ENCODE data around the gene C3orf80. TPM values are rescaled to one million over a fixed set of nuclear protein-coding genes. Genes with fewer than 3 reads are reported as not detected.
"Not testable (repeated sequence)": the region's sequence is repeated elsewhere in the genome, so short reads cannot be mapped to it uniquely, and the experiment has no call there.

C3orf80 gene
- 0.15 TPM in 1 of 2 replicates, not detected in the other for total RNA-seq (2014; rRNA removed; shearing (Covaris generic))

DNA sequence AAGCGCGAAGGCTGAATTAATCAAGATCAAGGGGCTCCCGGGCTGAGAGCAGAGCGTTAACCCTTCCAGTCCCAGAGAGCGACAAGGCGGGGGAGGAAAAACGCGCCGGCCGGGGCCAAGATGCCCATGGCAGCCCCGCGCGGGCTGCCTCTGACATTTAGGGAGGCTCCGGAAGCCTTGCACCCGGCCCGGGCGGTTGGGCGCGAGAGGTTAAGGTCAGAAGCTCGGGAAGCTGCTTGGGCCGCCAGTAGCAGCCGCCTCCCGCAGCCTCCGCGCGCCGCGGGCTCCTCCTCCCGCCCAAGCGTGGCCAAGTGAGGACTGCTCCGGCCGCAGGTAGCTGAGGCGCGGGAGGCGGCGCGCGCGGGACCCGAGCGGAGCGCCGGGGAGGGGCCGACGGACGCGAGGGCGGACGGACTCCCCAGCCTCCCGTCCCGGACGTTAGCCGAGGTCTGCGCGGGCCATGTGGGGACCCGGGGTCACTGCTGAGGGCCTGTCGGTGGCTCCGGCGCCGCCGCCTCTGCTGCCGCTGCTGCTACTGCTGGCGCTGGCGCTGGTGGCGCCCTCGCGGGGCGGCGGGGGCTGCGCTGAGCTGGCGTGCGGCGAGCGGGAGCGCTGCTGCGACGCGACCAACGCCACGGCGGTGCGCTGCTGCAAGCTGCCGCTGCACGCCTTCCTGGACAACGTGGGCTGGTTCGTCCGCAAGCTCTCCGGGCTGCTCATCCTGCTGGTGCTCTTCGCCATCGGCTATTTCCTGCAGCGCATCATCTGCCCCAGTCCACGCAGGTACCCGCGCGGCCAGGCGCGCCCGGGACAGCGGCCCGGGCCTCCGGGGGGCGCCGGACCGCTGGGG is at the start of gene C3orf80:
TSS of gene C3orf80 (plus strand) at position 247 of the 850 bp plus-strand sequence. CDS start at position 461, 214 bp downstream.
- peak; percentile 52 for DNase-seq (ENCODE audit: low spot score)

DNA sequence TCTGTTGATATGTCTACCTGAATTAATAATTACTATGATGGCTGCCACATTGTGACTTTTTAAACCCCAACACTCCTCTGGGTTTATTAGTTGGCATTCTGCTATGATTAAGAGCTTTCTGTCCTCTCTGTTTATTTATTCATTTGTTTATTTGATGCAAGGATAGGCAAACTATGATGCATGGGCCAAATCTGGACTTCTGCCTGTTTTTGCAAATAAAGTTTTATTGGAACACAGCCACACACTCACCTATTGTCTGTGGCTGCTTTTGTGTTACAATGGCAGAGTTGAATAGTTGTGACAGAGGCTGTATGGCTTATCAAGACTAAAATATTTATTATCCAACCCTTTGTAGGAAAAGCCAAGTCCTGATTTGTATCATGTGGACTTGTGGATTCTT is 48.3 kb upstream of the C3orf80 start:
- DNase-seq (ENCODE audit: low spot score), result no peak

DNA sequence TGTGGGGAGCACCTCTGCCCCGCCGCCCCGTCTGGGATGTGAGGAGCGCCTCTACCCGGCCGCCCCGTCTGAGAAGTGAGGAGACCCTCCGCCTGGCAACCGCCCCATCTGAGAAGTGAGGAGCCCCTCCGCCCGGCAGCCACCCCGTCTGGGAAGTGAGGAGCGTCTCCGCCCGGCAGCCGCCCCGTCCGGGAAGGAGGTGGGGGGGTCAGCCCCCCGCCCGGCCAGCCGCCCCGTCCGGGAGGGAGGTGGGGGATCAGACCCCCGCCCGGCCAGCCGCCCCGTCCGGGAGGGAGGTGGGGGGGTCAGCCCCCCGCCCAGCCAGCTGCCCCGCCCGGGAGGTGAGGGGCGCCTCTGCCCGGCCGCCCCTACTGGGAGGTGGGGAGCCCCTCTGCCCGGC is 46.6 kb upstream of the C3orf80 start:
- DNase-seq (ENCODE audit: low spot score), result not testable (repeated sequence)

DNA sequence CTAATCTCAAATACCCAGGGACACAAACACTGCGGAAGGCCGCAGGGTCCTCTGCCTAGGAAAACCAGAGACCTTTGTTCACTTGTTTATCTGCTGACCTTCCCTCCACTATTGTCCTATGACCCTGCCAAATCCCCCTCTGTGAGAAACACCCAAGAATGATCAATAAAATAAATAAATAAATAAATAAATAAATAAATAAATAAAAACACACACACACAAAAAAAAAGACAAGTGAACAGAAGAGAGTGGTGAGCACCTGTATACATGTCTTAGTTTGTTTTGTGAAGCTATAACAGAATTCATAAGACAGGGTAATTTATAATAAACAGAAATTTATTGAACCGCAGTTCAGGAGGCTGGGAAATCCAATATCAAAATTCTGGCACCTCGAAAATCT is 45.8 kb upstream of the C3orf80 start:
- DNase-seq (ENCODE audit: low spot score), result not testable (repeated sequence)

DNA sequence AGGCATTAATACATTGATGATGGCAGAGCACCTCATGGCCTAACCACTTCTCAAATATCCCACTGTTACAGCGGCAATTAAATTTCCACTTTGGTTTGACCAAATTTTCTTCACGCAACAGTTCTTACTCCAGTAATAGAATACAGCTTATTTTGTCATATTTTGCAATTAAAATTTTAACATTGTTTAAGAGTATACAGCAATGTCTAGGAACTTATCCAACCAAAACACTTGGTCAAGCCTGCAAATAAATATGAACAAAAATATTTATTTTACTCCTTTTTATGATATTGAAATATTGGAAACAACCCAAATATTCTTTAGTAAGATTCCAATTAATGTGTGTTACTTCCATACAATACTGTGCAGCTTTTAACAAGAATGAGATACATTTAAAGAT is 45.3 kb upstream of the C3orf80 start:
- DNase-seq (ENCODE audit: low spot score), result no peak

DNA sequence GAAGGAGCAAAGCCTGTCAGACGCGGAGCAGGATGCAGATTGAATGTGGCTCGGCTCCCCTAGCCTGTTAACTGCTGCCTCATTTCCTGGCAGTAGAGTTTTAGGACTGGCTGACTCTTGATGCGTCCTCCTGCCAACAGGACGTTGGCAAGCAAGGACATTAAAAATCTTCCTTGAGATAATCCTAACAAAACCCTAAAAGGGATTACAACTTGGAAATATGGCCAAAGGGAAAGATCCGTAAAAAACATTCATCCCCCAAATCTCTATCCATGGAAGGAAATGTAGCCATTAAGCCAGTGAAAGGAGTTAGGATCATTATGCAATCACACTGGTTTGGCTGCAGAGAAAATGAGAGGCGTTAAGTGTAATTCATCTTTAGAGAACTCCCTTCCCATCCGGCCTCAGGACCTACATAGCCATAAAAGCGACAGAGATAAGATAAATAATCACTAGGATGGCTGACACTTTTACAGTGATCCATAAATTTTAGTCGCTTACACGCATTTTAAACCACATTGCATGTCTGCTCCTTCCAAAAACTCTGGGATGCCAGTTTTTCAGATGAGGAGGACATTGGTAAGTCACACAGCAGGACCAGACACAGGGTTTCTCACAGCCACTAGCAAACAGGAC is 44.5 kb upstream of the C3orf80 start:
- peak; percentile 38 for DNase-seq (ENCODE audit: low spot score)

DNA sequence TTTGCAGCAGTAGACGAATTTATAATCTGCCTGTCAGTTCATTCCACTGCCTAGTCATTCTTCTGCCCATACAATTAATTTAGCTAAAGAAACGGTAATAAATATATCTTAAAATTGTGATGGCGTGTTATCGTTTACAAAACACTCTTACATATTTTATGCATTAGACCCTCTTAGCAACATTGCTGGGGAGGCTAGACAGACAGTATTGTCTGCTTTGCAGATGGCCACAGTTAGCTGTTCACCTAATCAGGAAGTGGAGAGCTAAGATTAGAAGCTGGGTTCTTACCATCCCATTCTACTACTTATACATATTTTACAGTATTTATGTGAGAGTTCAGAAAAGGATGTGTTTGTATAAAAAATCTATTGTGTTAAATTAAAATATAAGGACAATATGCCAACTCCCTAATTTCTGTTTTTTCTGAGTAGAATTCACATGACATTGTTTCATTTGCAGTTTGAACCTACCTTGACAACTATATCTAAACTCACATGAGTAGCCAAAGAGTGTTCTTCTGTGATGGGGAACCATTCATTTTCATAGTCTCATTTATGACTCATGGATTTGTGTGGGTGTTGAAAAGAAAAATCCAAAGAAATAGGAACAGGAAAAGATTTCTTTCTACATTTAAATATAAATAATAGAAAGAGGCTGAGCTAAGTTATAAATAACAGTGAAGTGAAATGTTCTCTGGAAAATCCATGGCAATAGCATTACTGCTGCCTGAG is 41.7 kb upstream of the C3orf80 start:
- no peak for DNase-seq (ENCODE audit: low spot score)

DNA sequence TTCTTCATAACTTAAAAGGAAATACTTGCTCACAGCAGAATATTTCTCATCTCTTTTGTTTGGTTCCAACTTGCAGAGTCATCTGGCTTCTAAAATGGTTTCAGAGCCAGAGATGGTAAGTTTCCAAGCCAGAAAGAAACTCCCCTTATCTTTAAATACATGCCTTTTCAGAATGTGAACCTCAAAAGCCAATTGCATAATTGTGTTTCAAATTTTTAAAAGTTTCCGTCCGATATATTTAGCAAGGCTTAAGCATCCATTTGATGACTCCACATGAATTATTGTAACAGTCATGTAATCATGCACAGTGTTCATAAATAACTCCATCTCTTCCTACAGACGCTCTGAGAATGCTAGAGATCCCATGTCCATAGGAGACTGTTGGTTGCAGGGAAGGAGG is 40.6 kb upstream of the C3orf80 start:
- no peak for DNase-seq (ENCODE audit: low spot score)

DNA sequence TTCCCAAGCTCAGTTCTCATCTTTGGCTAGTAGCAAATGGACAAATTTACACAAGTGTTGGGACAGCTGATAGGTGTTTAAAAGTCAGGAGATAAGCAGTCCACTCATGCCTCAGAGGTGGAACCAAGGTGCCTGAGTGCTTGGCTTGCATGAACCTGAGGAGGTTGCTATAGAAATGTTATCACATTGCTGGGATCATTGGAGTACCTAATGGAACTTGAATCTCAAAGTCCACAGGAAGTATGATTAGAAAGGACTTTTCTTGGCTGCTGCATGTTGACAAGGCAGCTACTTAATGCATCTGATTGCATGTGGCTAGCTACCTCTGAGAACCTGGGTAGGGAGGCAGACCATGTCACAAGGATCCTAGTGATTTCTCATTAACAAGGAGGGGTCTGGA is 39.5 kb upstream of the C3orf80 start:
- no peak for DNase-seq (ENCODE audit: low spot score)

DNA sequence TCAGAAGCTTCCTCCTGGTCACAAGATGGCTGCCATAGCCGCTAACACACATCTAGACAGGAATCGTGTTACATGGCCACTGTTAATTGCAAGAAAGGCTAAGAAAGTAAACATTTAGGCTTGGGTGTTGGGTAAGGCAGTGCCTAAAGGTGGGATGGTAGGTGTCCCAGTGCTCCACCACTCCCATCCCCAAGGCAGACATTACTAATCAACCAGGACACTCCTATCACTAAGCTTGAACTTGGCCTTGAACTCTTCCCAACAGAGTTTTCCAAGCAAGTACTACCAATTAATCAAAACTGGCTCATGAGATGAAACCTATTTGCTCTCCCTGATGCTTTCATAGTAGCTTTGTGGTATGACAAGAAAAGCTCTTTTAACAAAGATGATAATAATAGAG is 37.9 kb upstream of the C3orf80 start:
- DNase-seq (ENCODE audit: low spot score), result no peak

DNA sequence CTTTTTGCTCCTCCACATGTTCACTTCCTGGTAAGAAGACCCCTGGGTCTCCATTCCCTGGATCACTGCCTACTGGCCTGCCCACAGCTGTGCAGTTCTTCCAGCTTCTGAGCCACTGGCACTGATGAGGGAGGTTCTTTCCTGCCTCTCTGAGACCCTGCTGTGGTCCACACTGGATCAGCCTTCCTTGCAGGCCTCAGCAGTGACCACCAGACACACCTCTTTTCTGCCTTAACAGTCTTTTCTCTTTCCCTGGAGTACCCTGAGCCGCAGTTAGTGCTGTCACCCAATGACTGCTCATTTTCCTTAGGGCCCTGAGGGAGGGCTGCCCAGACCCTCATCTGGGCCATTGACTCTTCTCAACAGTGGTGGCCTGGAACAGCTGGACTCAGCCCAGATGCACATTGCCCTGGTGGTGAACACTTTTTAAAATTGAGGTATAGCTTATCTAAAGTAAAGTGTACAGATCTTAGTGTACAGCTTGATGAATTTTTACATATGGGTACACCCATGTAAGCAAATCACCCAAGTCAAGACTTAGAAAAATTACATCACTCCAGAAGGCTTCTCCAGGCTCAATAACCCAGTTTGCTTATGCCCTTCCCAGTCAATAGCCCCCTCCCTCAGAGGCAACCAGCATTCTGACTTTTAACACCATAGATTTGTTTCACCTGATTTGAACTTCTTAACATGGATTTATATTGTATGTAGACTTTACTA is 32.8 kb upstream of the C3orf80 start:
- DNase-seq (ENCODE audit: low spot score), result no peak

DNA sequence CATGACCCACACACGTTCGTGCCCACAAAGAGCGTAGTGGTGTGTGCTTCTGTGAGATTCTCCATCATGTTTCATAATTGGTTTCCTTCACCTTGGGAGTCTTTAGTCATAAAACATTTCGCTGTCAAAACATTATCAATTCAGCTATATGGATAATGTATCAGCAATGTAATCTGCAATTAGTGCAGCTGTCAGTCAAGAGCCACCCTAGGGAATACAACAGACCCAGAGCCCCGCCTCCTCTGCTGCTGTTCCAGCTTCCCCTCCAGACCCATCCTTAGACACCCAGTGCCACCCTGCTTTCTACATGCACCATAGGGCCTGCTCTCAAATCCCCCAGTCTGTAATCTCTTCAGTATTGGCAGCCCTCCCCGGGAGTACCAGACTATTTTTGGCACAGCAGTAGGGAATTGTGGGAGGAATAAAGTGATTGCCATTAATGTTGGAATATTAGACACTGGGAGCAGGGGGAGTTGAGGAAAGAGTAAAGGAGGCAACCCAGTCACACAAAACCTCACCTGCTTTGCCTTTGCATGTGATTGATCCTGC is 31.5 kb upstream of the C3orf80 start:
- no peak for DNase-seq (ENCODE audit: low spot score)

DNA sequence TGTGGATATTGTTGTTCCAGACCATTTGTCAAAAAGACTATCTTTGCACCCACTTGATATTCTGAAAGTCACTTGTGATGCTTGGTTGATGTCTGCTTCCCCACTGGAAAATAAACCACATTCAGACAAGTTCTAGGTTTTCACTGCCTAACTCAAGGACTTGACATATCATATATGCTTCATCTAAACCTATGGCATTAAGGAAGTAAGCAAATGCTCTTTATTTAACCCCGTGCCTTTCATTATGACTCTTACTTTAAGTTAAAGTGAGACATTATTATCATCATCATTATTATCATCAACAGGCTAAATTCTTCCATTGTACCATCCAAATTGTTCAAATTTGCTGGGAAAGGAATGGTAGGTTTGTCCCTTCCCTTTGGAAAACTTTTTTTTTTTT is 30.8 kb upstream of the C3orf80 start:
- no peak for DNase-seq (ENCODE audit: low spot score)

DNA sequence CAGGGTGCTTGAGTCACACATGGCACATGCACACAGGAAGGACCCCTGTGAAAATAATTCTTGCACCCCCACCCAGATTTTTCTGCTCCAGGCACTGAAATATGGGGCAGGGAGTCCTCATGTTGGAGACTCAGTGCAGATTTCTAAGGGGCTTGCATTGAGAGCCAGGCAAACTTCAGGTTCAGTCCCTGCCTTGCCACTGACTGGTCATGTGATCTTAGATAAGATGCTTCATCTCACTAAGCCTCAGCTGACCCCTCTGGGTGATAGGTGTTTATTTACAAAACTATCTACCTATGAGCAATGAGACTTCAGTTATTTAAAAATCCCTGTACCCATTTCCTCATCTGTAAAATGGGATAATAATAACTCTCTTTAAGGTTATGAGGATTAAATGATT is 30.1 kb upstream of the C3orf80 start:
- no peak for DNase-seq (ENCODE audit: low spot score)

DNA sequence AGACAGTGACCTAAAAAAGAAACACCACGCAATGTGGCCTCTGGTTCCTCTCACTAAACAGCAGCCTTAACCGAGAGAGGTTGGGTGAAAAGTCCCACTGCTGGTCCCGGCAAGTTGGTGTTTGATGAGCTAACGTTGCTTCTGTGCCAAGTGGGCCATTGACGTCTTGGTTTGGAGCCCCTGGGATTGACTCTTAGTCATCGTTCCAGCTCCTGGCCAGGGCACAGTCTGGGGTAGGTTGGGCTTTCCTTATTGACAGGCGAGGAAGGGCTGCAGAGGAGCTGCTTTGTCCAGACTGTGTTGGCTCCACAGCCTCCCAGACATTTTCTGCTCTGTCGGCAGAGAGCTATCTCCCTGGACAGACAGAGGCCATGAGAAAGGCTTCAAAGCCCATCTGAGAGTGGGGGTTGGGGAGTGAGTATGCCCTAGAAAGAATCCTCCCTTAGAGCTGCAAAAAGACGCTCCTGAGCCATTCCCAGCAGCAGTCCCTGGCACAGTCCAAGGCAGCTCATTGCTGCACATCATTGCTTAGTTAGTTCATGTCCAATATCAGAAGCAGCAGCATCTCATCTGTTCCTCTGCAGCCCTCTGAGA is 28.6 kb upstream of the C3orf80 start:
- DNase-seq (ENCODE audit: low spot score), result no peak

DNA sequence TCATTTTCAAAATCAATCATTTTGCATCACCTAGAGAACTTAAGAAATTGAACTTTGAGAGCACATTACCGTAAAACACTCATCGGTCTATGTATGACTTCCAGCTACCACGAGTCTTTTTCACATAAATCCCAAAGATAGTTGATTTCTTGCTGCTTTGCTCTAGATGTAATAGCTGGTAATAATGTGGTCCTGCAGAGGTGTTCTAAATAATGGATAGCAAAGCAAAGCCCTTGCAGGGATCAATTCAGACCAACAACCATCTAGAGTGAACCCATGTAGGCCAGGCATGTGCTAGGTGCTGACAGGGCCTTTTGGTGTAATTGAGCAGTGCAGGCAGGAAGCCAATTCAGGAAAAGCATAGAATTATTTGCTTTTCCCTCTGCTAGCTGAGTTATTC is 26.1 kb upstream of the C3orf80 start:
- no peak for DNase-seq (ENCODE audit: low spot score)

DNA sequence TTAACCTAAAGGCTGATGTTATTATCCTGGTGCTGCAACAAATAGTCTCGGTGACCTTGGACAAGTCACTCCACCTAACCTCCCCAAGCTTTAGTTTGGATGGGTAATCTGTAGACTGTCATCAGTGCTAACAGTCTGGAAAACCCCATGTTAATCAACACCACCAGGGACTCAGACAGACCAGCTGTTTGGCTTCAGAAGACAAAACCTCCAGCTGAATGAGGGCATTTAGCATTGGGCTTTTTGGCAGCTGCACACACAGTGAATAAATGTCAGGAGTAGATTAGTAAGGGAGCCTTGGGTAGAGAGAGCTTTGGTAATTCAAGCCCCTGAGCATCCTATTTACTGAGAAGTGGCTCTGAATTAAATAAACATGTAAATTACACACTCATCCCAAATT is 24.9 kb upstream of the C3orf80 start:
- DNase-seq (ENCODE audit: low spot score), result no peak

DNA sequence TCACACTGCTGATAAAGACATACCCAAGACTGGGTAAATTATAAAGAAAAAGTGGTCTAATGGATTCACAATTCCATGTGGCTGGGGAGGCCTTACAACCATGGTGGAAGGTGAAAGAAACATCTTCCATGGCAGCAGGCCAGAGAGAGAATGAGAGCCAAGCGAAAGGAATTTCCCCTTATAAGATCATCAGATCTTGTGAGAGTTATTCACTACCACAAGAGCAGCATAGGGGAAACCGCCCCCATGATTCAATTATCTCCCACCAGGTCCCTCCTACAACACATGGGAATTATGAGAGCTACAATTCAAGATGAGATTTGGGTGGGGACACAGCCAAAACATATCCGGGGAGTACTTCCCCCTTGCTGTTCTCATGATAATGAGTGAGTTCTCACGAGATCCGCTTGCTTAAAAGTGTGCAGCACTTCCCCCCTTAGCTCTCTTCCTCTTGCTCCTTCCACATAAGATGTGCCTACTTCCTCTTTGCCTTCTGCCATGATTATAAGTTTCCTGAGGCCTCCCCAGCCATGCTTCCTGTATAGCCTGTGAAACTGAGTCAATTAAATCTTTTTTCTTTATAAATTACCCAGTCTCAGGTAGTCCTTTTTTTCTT is 20.7 kb upstream of the C3orf80 start:
- DNase-seq (ENCODE audit: low spot score), result not testable (repeated sequence)

DNA sequence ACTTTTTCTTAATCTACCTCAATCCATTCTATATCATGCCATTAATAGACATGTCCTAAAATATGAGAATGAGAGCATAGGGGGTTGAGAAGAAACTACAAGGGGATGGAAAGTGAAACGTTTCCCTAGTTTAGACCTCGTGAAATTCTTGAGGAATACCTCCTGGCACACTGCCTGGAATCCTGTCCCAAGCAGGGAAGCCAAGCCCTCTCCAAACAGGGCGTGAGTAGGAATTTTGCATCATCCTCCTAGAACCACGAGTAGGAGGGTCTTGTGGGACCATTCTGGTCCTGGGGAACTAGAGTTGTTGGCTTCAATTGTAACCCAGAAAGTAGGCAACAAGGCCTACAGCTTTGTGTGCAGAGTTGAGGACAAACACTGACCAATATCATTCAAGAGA is 19.6 kb upstream of the C3orf80 start:
- DNase-seq (ENCODE audit: low spot score), result no peak

DNA sequence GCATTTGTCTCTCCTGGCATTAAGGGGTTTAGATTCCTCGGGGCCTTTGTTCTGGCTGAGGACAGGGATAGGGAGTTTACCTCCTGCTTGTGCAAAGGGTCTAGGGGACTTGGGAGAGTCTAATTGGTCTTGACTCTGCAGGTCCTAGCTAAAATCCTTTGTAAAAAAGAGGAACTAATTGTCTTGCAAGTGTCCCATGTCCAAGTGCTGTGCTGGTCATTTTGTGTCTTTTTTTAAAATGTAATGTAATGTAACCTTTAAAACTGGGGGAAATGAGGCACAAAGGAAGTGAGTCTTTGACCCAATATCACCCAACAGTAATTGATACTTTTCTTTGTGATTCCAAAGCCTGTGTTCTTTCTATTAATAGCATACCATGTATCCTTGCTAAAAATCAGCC is 14.9 kb upstream of the C3orf80 start:
- DNase-seq (ENCODE audit: low spot score), result no peak

DNA sequence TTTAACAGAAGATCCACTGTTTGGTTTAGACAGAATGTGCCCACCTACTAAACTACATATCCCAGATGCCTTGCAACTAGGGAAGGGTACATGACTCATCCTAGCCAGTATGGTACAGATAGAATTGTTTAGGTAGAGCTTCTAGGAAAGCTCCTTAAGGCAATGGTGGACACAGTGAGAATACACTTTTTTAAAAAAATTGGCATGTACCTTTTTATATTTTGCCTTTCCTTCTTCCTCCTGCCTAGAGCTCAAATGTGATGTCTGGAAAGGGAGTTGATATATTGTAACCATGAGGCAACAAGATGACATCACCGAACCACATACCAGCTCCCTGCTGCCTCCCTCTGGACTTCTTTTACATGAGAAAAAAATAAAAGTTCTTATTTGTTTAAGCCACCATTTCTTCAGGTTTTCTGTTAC is 14.4 kb upstream of the C3orf80 start:
- DNase-seq (ENCODE audit: low spot score), result peak; percentile 56

Measured in H4 (cell line).